Activated T-helper 9 cell treated with anti-CD3 and anti-CD28 coated beads, Interleukin-2, amount 50 U/mL, for 16 hours (primary cell): ENCODE data around the gene CXCR1.
"Not testable (repeated sequence)": the region's sequence is repeated elsewhere in the genome, so short reads cannot be mapped to it uniquely, and the experiment has no call there.

Experiments
- DNase-seq: peaks from one replicate; pipeline ENCODE4 v3.0.0-alpha.2; 2020; ENCODE audit warnings: low read depth

Gene CXCR1

DNA sequence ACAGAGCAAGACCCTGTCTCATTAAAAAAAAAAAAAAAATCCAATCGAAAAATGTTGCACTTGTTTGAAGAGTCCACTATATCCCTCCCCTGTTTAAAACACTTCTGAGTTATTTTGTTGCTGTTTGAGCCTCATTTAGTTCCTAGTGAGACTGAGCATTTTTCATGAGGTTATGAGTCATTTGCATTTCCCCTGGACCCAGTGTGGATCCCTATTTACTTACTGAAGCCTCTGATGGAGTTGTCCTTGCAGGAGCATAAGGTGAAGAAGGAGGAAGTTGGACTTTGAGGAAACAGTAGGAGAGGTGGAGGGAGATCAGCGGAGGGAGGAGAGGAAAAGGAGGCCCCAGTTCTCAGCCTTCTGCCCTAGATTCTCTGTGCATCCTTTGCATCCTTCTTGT, 5.1 kb downstream of the CXCR1 start:
- no peak for DNase-seq

DNA sequence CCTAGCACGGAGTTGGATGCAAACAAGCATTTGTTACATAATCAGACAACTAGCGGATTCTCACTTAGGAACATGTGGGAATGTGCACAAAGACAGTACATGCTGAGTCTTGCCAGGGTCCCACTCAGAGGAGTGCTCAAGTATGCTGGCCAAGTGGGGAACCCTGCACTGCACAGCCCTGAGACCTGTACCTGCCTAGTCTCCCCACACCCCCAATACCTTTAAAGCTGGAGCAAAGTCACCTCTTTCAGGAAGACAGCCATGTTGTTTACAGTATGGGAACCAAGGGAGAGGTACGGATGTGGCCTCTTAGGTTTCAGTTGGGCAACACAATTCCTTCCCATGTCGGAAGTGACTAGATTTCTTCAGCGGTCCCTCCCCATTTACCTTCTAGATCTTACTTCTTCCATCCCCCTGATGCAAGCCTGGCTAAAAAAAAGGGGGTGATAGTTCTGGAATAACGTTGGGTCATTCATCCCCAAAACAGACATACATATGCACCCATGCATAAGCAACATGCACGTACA, 10.7 kb downstream of the CXCR1 start:
- no peak for DNase-seq

DNA sequence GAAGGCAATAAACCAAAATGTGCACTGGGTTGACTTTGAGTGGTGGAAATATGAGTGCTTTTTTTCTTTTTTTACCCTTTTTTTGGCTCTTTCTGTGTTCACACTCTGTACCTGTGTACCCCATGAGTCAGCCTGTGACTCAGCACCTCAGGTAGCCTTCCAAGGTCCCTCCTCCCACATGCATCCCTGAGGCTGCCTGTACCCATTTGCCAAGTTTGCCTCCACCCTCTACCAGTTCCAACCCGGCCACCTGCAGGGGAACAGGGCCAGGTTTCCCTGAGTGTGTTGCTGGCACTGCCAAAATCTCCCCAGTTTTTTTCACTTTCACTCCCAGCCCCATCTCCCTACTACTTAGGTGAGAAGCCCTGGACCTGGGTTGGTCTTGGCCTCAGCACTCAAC, 14.0 kb downstream of the CXCR1 start:
- no peak for DNase-seq

DNA sequence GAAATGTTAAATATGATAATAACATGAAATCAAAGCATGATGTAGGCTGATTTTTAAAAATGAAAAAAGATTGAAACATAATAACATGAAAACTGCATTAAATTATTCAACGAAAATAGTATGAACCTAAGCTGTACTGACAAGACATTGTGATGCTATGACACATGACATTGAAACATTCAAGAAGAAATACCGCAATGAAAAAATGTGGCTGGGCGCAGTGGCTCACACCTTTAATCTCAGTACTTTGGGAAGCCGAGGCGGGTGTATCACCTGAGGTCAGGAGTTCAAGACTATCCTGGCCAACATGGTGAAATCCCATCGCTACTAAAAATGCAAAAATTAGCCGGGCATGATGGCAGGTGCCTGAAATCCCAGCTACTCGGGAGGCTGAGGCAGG, 14.6 kb downstream of the CXCR1 start:
- no peak for DNase-seq

DNA sequence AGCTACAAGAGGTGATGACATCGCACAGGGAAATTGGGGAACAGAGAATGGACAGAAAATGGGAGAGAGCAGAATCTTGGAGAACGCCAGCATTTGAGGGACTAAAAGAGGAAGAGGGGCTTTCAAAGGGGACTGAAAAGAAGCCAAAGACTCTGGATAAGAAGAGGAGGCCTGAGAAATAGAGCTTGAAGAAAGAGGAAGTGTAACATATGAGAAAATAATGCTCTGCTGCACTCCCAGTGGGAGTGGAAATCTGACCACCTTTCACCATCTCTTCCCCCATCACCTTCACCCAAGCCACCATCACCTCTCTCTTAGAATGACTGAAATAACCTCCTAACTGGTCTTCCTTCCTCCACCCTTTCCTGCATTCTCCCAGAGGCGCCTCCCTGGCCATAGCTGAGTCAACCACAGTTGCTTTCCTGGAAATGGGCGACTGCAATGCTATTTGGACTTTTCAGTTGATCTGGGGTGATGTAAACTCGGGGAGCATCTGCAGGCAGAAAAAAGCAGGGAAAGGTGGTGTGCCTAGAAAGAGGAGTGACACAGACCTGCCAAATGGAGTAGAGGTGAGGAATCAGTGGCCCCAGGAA, 16.8 kb downstream of the CXCR1 start:
- no peak for DNase-seq

DNA sequence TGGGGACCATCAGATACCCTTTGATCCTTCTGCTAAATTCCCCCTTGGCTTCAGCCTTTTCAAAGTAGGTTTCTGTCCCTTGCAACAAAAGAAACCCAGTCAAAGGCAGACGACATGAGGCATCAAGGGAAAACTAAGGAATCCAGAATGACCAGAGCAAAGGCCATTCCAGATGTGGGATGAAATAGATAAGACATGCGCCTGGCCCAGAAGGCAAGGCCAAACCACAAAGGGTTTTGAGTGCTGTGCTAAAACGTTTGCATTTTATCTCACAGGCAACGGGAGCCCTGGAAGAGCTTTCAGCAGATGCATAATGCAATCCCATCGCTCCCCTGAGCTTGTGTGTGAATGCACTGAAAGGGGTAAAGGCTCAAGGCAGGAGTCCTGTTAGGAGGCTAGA, 17.7 kb downstream of the CXCR1 start:
- DNase-seq: no peak

DNA sequence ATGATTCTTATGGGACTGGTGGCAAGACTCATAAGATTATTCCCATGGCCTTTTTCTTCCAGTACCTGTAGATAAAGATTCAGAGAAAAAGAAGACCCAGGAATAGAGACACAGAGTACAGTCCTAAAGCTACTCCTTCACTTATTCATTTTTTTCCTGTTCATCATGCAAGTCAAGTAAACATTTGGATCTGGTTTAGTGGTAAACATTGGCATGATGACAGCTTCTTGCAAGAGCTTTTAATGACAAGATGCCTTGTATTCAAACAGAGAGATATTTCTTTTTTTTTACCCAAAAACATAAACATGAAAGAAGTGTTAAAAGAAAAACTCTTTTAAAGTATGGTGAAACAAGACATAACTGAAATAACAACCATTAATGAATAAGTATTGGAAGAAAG, 20.7 kb downstream of the CXCR1 start:
- no peak for DNase-seq

DNA sequence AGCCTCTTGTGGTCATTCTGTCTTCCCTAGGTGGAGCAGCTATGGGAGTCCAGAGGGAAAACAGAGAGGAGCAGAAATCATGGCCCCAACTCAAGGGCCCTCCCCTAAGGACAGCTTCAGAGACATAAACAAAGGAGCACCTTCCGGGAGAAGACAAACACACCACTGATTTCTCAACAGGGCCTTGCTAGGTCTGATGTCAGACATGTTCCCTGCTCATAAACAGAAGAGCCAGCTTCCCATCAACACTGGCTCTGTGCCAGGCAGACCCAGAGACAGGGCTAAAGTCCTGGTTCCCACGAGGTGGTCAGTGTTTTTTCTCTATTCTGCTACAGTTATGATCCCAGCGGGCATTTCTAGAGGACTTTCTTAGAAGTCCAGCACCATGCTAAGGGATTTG, 21.6 kb downstream of the CXCR1 start:
- DNase-seq: no peak

DNA sequence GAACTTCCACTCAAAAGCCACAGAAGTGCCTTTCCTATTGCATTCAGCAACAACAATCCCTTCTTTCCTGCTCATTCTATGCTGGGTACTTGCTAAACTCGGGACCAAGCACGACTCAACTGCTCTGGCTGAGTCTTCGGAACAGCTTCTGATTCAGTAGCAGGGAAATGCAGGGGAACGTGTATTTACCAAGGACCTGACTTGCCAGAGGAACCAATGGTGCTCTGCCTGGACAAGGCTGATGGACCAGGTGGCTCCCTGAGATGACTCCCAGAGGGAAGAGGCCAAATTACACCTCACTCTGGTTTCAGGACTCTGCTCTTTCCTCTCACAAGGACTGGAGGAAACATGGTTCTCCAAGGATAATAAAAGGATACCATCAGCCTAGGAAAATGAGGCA, 28.7 kb downstream of the CXCR1 start:
- DNase-seq: no peak

DNA sequence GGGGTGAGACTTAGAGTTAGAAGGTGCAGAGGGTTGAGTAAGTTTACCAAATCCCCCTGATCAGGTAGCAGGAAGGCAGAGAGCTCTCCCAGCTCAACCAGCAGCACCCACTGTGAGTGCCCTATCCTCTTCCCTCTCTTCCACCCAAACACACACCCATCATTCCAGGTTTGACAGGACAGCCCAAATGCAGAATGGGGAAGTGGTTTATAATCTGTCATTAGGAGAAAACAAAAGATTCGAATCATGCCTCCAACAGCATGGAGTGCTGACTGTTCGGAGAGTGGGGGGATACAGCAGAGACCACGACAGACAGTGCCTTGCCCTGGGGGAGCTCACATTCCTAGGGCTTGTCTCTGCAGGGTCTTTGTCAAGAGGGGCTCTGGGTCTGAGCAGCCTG, 29.2 kb downstream of the CXCR1 start:
- DNase-seq: no peak

DNA sequence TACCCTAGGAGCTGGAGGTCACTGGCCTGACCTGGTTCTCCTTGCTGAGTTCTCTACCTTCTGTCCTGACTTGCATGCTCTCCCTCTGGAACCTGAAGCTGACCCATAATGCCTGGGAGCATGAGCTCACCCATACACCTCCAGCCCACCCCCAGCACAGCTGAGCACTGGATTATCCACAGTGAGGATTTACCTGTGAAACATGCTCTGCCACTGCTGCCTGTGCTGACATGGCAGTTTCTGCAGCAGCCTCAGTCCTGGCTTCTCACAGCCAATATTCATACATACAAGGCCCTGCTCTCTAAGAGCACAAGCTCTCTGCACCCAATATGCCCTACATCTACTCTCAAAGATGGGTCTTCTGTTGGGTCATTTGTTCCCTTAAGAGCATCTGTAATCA, 35.9 kb downstream of the CXCR1 start:
- no peak for DNase-seq

DNA sequence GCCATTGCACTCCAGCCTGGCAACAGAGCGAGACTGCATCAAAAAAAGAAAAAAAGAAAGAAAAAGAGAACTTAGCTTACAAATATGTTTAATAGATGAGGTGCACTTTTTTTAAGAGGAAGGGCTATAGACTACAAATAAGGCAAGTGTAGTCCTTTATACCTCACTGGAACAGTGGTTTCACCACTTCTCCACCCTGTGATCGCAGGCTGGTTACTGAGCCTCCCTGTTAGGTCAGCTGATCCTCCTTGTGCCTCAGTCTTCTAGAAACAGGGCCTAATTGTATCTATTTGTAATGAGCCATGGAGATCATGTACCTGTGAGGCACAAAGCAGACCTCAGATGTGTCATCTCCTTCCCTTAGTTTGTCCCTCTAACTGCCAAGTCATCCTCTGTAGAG, 36.4 kb downstream of the CXCR1 start:
- DNase-seq: no peak

DNA sequence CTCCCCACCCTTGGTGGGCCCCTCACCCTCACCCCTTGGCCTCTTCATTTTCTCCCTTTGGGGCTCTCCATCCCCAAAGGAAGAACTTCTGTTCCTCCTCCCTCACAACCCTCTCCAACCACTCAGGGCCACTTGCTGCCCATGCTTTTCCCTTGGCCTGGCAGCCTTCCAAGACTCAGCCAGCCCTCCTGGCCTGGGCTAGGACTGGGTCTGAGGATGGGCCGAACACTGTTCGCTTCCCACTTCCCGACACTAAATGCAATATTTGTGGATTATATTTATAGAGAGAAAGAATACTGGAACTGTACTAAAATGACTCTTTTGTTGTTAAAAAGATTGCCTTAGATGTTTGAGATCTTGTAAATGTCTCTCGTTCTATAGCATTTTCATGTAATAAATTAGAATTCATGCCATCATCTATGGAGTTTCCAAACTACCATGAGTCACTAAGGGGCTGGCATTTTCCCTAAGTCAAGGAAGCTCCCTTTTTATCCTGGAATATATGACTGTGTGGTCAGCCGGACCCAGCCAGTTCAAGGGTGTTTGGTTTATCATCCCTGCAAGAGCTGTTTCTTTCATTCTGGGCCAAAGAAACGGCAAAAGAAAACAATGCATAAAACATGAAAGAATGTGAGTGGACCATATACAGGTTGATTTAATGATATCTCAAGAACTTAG, 37.2 kb downstream of the CXCR1 start:
- DNase-seq: no peak

DNA sequence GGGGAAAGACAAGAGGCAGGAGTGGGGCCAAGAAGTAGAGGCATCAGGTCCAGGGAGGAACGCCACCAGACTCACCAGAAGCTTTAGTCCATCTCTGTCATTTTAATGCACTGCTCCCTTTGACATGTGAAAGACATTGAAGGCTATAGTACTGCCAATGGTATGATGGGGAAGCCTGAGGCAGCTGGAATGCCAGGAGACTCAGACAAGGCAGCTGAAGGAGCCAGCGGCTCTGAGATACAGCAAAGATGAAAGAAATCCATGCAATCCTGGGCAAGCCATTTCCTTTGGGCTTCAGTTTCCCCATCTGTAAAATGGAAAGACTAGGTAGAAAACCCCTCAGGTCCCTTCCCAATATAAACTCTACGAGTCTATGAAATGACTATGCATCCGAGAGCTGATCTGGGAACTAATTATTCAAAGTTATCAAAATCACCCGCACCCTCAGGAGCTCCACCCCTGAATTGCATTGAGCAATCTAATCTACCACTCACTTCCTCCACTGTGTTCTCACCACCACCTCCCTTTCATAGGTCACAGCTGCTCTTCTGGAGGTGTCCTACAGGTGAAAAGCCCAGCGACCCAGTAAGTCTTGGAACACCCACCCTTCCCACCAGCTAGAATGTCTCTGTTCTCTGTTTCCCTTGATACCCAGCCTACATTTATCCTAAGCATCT, 37.8 kb downstream of the CXCR1 start:
- DNase-seq: no peak

DNA sequence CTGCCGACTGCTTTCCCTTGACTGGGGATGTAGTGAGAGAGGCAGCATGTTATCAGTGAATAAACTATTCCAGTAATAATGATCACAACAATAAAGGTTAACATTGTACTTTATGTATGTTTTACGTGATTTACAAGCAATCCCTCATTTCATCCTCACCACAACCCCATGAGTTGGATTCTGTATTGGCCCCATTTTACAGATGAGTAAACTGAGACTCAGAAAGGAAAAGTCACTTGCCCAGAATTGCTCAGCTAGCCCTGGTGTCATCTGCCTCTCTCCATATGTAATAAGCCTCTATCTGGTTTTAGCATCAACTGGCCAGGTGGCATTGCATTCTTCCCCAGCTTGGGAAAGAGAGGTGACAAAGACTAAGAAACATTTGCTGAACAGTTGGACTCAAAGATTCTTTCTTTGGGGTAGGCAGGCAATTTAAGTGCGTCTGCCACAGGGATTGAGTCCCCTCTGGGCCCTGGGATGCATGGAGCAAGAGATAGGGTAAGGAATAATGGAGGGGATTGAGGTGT, 38.8 kb downstream of the CXCR1 start:
- no peak for DNase-seq

DNA sequence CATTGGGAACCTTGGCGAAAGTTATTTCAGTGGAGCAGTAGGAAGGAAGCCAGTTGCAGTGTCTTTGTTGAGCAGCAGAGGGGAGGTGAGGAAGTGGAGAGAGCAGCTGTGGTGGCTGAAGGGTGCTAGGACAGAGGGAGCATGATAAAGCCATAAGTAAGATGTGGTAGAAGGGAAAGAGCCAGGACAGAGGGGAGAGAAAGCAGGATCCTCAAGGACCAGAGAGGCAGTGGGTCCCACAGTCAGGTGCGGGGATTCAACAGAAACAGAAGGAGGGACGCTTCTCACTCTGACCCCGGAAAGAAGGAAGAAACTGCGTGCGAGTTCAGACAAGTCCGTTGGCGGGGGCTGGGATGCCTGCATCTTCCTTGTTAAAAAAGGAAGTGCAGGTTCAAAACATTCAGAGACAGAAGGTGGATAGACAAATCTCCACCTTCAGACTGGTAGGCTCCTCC, 41.1 kb downstream of the CXCR1 start, which contains the start of gene CXCR2:
TSS of gene CXCR2 (plus strand) at position 403 of the 455 bp plus-strand sequence. CDS start 8,774 bp downstream, outside the sequence.
- DNase-seq: no peak

DNA sequence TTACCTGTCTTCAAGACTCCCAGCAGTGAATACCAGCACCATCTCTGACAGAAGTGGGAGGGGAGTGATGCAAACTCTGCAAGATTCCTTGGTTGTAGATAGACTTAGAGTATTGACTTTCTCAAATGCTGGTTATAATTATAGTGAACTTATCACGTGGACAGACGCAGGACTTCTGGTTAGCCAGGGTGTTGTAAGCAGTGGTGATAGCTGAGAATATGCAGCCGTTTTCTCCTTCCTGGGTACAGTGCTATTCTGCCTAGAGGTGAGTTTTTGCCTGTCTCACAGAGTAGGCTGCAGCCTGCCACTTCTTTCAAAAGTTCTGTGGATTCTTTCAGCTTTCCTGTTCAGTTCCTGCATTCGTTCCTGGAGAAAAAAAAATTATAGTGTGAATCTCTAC, 41.7 kb downstream of the CXCR1 start:
- no peak for DNase-seq

DNA sequence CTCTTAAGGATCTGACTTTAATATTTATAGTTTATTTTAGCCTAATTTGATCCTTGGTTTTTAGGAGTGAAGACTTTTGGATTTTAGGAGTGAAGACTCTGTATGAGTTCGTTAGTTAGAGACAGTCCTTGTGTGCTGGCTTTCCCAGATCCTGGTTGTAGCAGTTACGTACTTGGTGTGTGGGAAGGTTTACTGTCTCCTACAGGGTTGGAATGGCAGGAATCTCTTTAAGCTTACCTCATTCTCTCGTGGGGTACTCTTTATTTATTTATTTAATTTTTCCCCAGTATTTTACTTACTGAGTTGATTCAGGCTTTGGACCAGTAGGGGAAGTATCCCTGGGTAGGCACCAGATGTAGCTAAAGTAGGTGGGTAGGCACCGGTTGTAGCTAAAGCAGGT, 42.8 kb downstream of the CXCR1 start:
- DNase-seq: no peak

DNA sequence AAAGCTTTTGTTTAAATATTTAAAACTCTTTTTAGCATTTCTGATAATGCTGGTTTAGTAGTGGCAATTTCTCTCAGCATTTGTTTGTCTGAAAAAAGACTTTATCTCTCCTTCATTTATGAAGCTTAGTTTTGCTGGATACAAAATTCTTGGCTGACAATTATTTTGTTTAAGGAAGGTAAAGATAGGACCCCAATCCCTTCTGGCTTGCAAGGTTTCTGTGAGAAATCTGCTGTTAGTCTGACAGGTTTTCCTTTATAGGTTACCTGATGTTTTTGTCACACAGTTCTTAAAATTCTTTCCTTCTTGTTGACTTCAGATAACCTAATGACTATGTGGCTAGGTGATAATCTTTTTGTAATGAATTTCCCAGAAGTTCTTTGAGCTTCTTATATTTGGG, 44.5 kb downstream of the CXCR1 start:
- DNase-seq: not testable (repeated sequence)

DNA sequence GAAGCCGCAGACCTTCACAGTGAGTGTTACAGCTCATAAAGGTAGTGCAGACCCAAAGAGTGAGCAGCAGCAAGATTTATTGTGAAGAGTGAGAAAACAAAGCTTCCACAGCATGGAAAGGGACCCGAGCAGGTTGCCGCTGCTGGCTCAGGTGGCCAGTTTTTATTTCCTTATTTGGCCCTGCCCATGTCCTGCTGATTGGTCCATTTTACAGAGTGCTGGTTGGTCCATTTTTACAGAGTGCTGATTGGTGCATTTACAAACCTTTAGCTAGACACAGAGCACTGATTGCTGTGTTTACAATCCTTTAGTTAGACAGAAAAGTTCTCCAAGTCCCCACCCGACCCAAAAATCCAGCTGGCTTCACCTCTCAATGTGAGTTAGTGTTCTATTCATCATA, 45.0 kb downstream of the CXCR1 start:
- not testable (repeated sequence) for DNase-seq
